Duodenal mucosa (tissue), 2 donors: ENCODE measurements around the gene GALR1.
"Not testable (repeated sequence)": the region's sequence is repeated elsewhere in the genome, so short reads cannot be mapped to it uniquely, and the experiment has no call there.

Experiments used
- H3K27ac ChIP-seq: one replicate; pipeline ENCODE4 v1.7.0; 2013; ENCODE audit warnings: low read depth, low read length
- H3K27me3 ChIP-seq, 2 donors: one replicate each; pipeline ENCODE4 v1.7.0; 2013; ENCODE audit warnings: low read length in 2 of 2, control low read depth in 1 of 2; ENCODE audit not compliant: insufficient read depth in 2 of 2, control insufficient read depth in 1 of 2
- H3K36me3 ChIP-seq, 2 donors: one replicate each; pipeline ENCODE4 v1.7.0; 2013; ENCODE audit warnings: low read length in 2 of 2, control low read depth in 1 of 2; ENCODE audit not compliant: insufficient read depth in 2 of 2, control insufficient read depth in 1 of 2
- H3K4me1 ChIP-seq, 2 donors: one replicate each; pipeline ENCODE4 v1.7.0; 2013; ENCODE audit warnings: low read length in 2 of 2, control low read depth in 1 of 2; ENCODE audit not compliant: insufficient read depth in 2 of 2, control insufficient read depth in 1 of 2
- H3K4me3 ChIP-seq, 2 donors: one replicate each; pipeline ENCODE4 v1.7.0; 2013; ENCODE audit warnings: low read length in 2 of 2, low read depth in 1 of 2
- H3K9ac ChIP-seq, 2 donors: one replicate each; pipeline ENCODE4 v1.7.0; 2013; ENCODE audit warnings: low read length in 2 of 2, low read depth in 1 of 2
- H3K9me3 ChIP-seq, 2 donors: one replicate each; pipeline ENCODE4 v1.7.0; 2013; ENCODE audit warnings: low read length in 2 of 2, control low read depth in 1 of 2; ENCODE audit not compliant: control insufficient read depth in 1 of 2

GALR1 gene

GRCh38 chr18:77268456-77268855, 18.8 kb downstream of the GALR1 start:
- Histone ChIP-seq H3K27me3 (no peaks in the 10 kb centered on the region), H3K36me3 (no peaks in the 10 kb centered on the region), H3K27ac (no peak overlapping the region), H3K4me3 (no peak overlapping the region), H3K4me1 (no peaks in the 10 kb centered on the region), H3K9me3 (peaks cover 0 to 6% of the 10 kb centered on the region in 2 donors), H3K9ac (no peak overlapping the region)

- Histone ChIP-seq H3K27me3 (no peaks in the 10 kb centered on the region), H3K9ac (no peak overlapping the region), H3K4me1 (no peaks in the 10 kb centered on the region), H3K27ac (no peak overlapping the region), H3K9me3 (peaks cover 0 to 2% of the 10 kb centered on the region in 2 donors), H3K4me3 (no peak overlapping the region), H3K36me3 (no peaks in the 10 kb centered on the region)
Measured at GRCh38 chr18:77271576-77272481, 22.2 kb downstream of the GALR1 start.

- not testable (repeated sequence) for H3K27ac ChIP-seq, H3K9ac ChIP-seq, H3K27me3 ChIP-seq, H3K36me3 ChIP-seq, H3K4me3 ChIP-seq, H3K9me3 ChIP-seq, H3K4me1 ChIP-seq
Measured at GRCh38 chr18:77290841-77291240, 41.2 kb downstream of the GALR1 start.

- Histone ChIP-seq H3K9me3 (no peaks in the 10 kb centered on the region), H3K27ac (no peak overlapping the region), H3K36me3 (no peaks in the 10 kb centered on the region), H3K9ac (no peak overlapping the region), H3K4me1 (no peaks in the 10 kb centered on the region), H3K27me3 (no peaks in the 10 kb centered on the region), H3K4me3 (no peak overlapping the region)
Measured at GRCh38 chr18:77298172-77298571, 48.5 kb downstream of the GALR1 start.

- H3K4me1 ChIP-seq, result no peaks in the 10 kb centered on the region
- no peaks in the 10 kb centered on the region for H3K9me3 ChIP-seq
- no peaks in the 10 kb centered on the region for H3K36me3 ChIP-seq
Measured at GRCh38 chr18:77299706-77300105, 50.1 kb downstream of the GALR1 start.

GRCh38 chr18:77300579-77300978, 50.9 kb downstream of the GALR1 start:
- peaks cover 0 to 4% of the 10 kb centered on the region in 2 donors for H3K27me3 ChIP-seq
- no peaks in the 10 kb centered on the region for H3K4me1 ChIP-seq
- no peak overlapping the region for H3K4me3 ChIP-seq
- H3K36me3 ChIP-seq, result no peaks in the 10 kb centered on the region
- no peaks in the 10 kb centered on the region for H3K9me3 ChIP-seq
- no peak overlapping the region for H3K9ac ChIP-seq
- no peak overlapping the region for H3K27ac ChIP-seq

More at GRCh38 chr18:77299706-77300105, 50.1 kb downstream of the GALR1 start:
- Histone ChIP-seq H3K9ac (no peak overlapping the region), H3K27ac (no peak overlapping the region), H3K27me3 (peaks cover 0 to 4% of the 10 kb centered on the region in 2 donors), H3K4me3 (no peak overlapping the region)

GRCh38 chr18:77304268-77304667, 54.6 kb downstream of the GALR1 start:
- Histone ChIP-seq H3K4me3 (no peak overlapping the region), H3K36me3 (no peaks in the 10 kb centered on the region), H3K9me3 (no peaks in the 10 kb centered on the region), H3K9ac (no peak overlapping the region), H3K27me3 (peaks cover 0 to 4% of the 10 kb centered on the region in 2 donors), H3K27ac (no peak overlapping the region), H3K4me1 (no peaks in the 10 kb centered on the region)

- H3K9ac ChIP-seq, result no peak overlapping the region
- H3K27ac ChIP-seq, result no peak overlapping the region
- H3K36me3 ChIP-seq, result no peaks in the 10 kb centered on the region
- no peaks in the 10 kb centered on the region for H3K4me1 ChIP-seq
- no peaks in the 10 kb centered on the region for H3K9me3 ChIP-seq
- H3K27me3 ChIP-seq, result peaks cover 0 to 4% of the 10 kb centered on the region in 2 donors
- no peak overlapping the region for H3K4me3 ChIP-seq
Measured at GRCh38 chr18:77305676-77306075, 56.0 kb downstream of the GALR1 start.

GRCh38 chr18:77308216-77308615, 58.6 kb downstream of the GALR1 start:
- Histone ChIP-seq H3K4me3 (no peak overlapping the region), H3K27ac (no peak overlapping the region), H3K4me1 (no peaks in the 10 kb centered on the region), H3K9ac (no peak overlapping the region), H3K27me3 (peaks cover 0 to 4% of the 10 kb centered on the region in 2 donors), H3K36me3 (no peaks in the 10 kb centered on the region), H3K9me3 (no peaks in the 10 kb centered on the region)

GRCh38 chr18:77314511-77314910, 64.9 kb downstream of the GALR1 start:
- Histone ChIP-seq H3K27me3 (no peaks in the 10 kb centered on the region), H3K9ac (no peak overlapping the region), H3K36me3 (no peaks in the 10 kb centered on the region), H3K4me1 (no peaks in the 10 kb centered on the region), H3K9me3 (no peaks in the 10 kb centered on the region), H3K27ac (no peak overlapping the region), H3K4me3 (no peak overlapping the region)
